Stimulated activated CD4-positive, alpha-beta T cell treated with anti-CD3 and anti-CD28 coated beads, Interleukin-1b, Interleukin-23, amount 100 ng/mL, for 24 hours (primary cell): ENCODE measurements around the gene ERCC1.
A peak's percentile ranks its signal among the peaks of the same experiment; 100 is the strongest.
"Not testable (repeated sequence)": the region's sequence is repeated elsewhere in the genome, so short reads cannot be mapped to it uniquely, and the experiment has no call there.

Experiments
- DNase-seq, 4 experiments: peaks; one replicate each; pipeline ENCODE4 v3.0.0-alpha.2; 2020; ENCODE audit warnings: low read depth in 4 of 4, low spot score in 1 of 4

Gene ERCC1

GRCh38 chr19:45431008-45431407 lies 7.3 kb upstream of the ERCC1 start:
- DNase-seq = not testable (repeated sequence)

GRCh38 chr19:45429896-45430295 lies 6.2 kb upstream of the ERCC1 start:
- not testable (repeated sequence) for DNase-seq

GRCh38 chr19:45428384-45429231 lies 4.9 kb upstream of the ERCC1 start:
- DNase-seq = no peak

GRCh38 chr19:45424191-45425058 lies 708 bp upstream of the ERCC1 start:
- DNase-seq = no peak

- DNase-seq = peak in 2 of 4 experiments; percentile 73 to 78
Observed at GRCh38 chr19:45423033-45423588, 606 bp downstream of the ERCC1 start.

- DNase-seq = no peak
Observed at GRCh38 chr19:45421947-45422498, 1.7 kb downstream of the ERCC1 start.

- no peak for DNase-seq
Observed at GRCh38 chr19:45420871-45421270, 2.8 kb downstream of the ERCC1 start.

- no peak for DNase-seq
Observed at GRCh38 chr19:45420356-45420755, 3.4 kb downstream of the ERCC1 start.

GRCh38 chr19:45419895-45420294 lies 3.8 kb downstream of the ERCC1 start:
- no peak for DNase-seq

GRCh38 chr19:45419396-45419795 lies 4.3 kb downstream of the ERCC1 start:
- no peak for DNase-seq

GRCh38 chr19:45418802-45419201 lies 4.9 kb downstream of the ERCC1 start:
- no peak for DNase-seq

GRCh38 chr19:45417151-45417550 lies 6.6 kb downstream of the ERCC1 start:
- no peak for DNase-seq

GRCh38 chr19:45414468-45414867 lies 9.2 kb downstream of the ERCC1 start:
- no peak for DNase-seq

- no peak for DNase-seq
Observed at GRCh38 chr19:45413497-45413896, 10.2 kb downstream of the ERCC1 start.

- DNase-seq = not testable (repeated sequence)
Observed at GRCh38 chr19:45410330-45410729, 13.4 kb downstream of the ERCC1 start.

- DNase-seq = no peak
Observed at GRCh38 chr19:45409557-45409920, 14.2 kb downstream of the ERCC1 start.

- DNase-seq = no peak
Observed at GRCh38 chr19:45408830-45409556, 14.7 kb downstream of the ERCC1 start.

GRCh38 chr19:45408121-45408520 lies 15.6 kb downstream of the ERCC1 start:
- DNase-seq = no peak

- not testable (repeated sequence) for DNase-seq
Observed at GRCh38 chr19:45407585-45407984, 16.1 kb downstream of the ERCC1 start.

GRCh38 chr19:45407091-45407375 lies 16.7 kb downstream of the ERCC1 start:
- DNase-seq = no peak
